ENCODE results near the gene SLC23A2.
"Not testable (repeated sequence)": the region's sequence is repeated elsewhere in the genome, so short reads cannot be mapped to it uniquely, and the experiment has no call there.

DNA sequence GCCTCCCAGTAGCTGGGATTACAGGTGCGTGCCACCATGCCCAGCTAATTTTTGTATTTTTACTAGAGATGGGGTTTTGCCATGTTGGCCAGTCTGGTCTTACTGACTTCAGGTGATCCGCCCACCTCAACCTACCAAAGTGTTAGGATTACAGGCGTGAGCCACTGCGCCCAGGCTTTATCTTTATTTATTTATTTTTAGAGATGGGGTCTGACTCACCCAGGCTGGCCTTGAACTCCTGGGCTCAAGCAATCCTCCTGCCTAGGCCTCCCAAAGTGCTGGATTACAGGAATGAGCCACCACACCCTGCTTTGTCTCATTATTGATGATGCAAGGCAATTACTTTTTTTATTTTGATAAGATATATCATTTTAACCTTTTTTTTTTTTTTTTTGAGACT is 21.9 kb upstream of the SLC23A2 start:
- TF ChIP-seq ZFP30 (CRISPR knock-in tag; IDR thresholded peaks at IDR 0.05); ZC3H10 (CRISPR knock-in tag; IDR thresholded peaks at IDR 0.05); TOX (CRISPR knock-in tag; IDR thresholded peaks at IDR 0.05; ENCODE audit: borderline replicate concordance); SNAI2 (CRISPR knock-in tag; IDR thresholded peaks at IDR 0.05); ISL1 (CRISPR knock-in tag; IDR thresholded peaks at IDR 0.05); ZNF70 (CRISPR knock-in tag; IDR thresholded peaks at IDR 0.05); ARNTL (CRISPR knock-in tag; IDR thresholded peaks at IDR 0.05; ENCODE audit: borderline replicate concordance, low read depth): not testable (repeated sequence)
- TF ChIP-seq, protein P1, sequence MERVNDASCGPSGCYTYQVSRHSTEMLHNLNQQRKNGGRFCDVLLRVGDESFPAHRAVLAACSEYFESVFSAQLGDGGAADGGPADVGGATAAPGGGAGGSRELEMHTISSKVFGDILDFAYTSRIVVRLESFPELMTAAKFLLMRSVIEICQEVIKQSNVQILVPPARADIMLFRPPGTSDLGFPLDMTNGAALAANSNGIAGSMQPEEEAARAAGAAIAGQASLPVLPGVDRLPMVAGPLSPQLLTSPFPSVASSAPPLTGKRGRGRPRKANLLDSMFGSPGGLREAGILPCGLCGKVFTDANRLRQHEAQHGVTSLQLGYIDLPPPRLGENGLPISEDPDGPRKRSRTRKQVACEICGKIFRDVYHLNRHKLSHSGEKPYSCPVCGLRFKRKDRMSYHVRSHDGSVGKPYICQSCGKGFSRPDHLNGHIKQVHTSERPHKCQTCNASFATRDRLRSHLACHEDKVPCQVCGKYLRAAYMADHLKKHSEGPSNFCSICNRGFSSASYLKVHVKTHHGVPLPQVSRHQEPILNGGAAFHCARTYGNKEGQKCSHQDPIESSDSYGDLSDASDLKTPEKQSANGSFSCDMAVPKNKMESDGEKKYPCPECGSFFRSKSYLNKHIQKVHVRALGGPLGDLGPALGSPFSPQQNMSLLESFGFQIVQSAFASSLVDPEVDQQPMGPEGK (CRISPR knock-in tag; IDR thresholded peaks at IDR 0.05; ENCODE audit: borderline replicate concordance): not testable (repeated sequence)
- TF ChIP-seq, protein P2, sequence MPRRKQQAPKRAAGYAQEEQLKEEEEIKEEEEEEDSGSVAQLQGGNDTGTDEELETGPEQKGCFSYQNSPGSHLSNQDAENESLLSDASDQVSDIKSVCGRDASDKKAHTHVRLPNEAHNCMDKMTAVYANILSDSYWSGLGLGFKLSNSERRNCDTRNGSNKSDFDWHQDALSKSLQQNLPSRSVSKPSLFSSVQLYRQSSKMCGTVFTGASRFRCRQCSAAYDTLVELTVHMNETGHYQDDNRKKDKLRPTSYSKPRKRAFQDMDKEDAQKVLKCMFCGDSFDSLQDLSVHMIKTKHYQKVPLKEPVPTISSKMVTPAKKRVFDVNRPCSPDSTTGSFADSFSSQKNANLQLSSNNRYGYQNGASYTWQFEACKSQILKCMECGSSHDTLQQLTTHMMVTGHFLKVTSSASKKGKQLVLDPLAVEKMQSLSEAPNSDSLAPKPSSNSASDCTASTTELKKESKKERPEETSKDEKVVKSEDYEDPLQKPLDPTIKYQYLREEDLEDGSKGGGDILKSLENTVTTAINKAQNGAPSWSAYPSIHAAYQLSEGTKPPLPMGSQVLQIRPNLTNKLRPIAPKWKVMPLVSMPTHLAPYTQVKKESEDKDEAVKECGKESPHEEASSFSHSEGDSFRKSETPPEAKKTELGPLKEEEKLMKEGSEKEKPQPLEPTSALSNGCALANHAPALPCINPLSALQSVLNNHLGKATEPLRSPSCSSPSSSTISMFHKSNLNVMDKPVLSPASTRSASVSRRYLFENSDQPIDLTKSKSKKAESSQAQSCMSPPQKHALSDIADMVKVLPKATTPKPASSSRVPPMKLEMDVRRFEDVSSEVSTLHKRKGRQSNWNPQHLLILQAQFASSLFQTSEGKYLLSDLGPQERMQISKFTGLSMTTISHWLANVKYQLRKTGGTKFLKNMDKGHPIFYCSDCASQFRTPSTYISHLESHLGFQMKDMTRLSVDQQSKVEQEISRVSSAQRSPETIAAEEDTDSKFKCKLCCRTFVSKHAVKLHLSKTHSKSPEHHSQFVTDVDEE (CRISPR knock-in tag; IDR thresholded peaks at IDR 0.05): not testable (repeated sequence)

Data from SK-N-SH treated with all-trans-retinoic acid at 6 μM for 48 hours (cell line).